Hepatocyte (in vitro differentiated cells): ENCODE measurements around the gene RPS6KA2. TPM values are rescaled to one million over a fixed set of nuclear protein-coding genes. Genes with fewer than 3 reads are reported as not detected.

ENCODE experiments used
- DNase-seq: peaks from one replicate; pipeline ENCODE4 v3.0.0-alpha.2; 2016; ENCODE audit warnings: low spot score
- H2AFZ ChIP-seq: fragments of 200-600 bp; sonication (generic); 2 replicates; pipeline ENCODE4 v1.6.0; 2016; ENCODE audit warnings: antibody characterized with exemption, mild to moderate bottlenecking
- H3K27ac ChIP-seq: fragments of 200-600 bp; sonication (generic); 2 replicates; pipeline ENCODE4 v1.5.1; 2016; ENCODE audit warnings: mild to moderate bottlenecking
- H3K27me3 ChIP-seq: fragments of 200-600 bp; sonication (generic); 2 replicates; pipeline ENCODE4 v1.6.1; 2016
- H3K36me3 ChIP-seq: fragments of 200-600 bp; sonication (generic); replicated peaks from 2 replicates; pipeline ENCODE4 v1.5.1; 2016; ENCODE audit warnings: low read depth; ENCODE audit not compliant: insufficient read depth
- H3K4me1 ChIP-seq: fragments of 200-600 bp; sonication (generic); 2 replicates; pipeline ENCODE4 v1.5.1; 2016; ENCODE audit warnings: mild to moderate bottlenecking, moderate library complexity; ENCODE audit not compliant: insufficient read depth
- H3K4me2 ChIP-seq: fragments of 200-600 bp; sonication (generic); 2 replicates; pipeline ENCODE4 v1.6.0; 2016
- H3K4me3 ChIP-seq: fragments of 200-600 bp; sonication (generic); 2 replicates; pipeline ENCODE4 v1.5.1; 2016; ENCODE audit warnings: mild to moderate bottlenecking
- H3K79me2 ChIP-seq: fragments of 200-600 bp; sonication (generic); 2 replicates; pipeline ENCODE4 v1.6.0; 2017; ENCODE audit warnings: mild to moderate bottlenecking
- H3K9me2 ChIP-seq: fragments of 200-600 bp; sonication (generic); replicated peaks from 2 replicates; pipeline ENCODE4 v1.6.0; 2017; ENCODE audit warnings: mild to moderate bottlenecking; ENCODE audit not compliant: insufficient read depth
- H3K9me3 ChIP-seq: fragments of 200-600 bp; sonication (generic); 2 replicates; pipeline ENCODE4 v1.5.1; 2016; ENCODE audit warnings: low read depth, mild to moderate bottlenecking
- H4K20me1 ChIP-seq: fragments of 200-600 bp; sonication (generic); 2 replicates; pipeline ENCODE4 v1.6.0; 2016; ENCODE audit warnings: mild to moderate bottlenecking; ENCODE audit not compliant: insufficient read depth, poor library complexity, severe bottlenecking
- CTCF ChIP-seq: fragments of 200-600 bp; sonication (generic); IDR thresholded peaks from 2 replicates; pipeline ENCODE4 v1.5.1; 2016; ENCODE audit warnings: antibody characterized with exemption, mild to moderate bottlenecking; ENCODE audit not compliant: poor library complexity
- EZH2 ChIP-seq: fragments of 200-600 bp; sonication (generic); IDR thresholded peaks from 2 replicates; pipeline ENCODE4 v1.6.1; 2016; ENCODE audit warnings: antibody characterized with exemption, mild to moderate bottlenecking, borderline replicate concordance
- EZH2phosphoT487 ChIP-seq: fragments of 200-600 bp; sonication (generic); IDR thresholded peaks from one replicate; pipeline ENCODE4 v1.6.1; 2018; ENCODE audit warnings: antibody characterized with exemption, mild to moderate bottlenecking, low read depth, moderate library complexity; ENCODE audit not compliant: unreplicated experiment, severe bottlenecking
- WGBS: methylation state at CpG from one replicate; pipeline ENCODE4 v1.1.6; 2016; ENCODE audit warnings: low lambda C conversion rate; ENCODE audit errors: missing lambda C conversion rate; 5-methylcytosine and 5-hydroxymethylcytosine counted together
- polyA plus RNA-seq: library from polyadenylated mRNA; unstranded; fragments of >200 nt; fragmentation: Nextera tagmentation; extraction: Ambion mirVana; gene quantifications from 2 replicates; pipeline ENCODE4 v1.2.1, GENCODE V29; 2016
- total RNA-seq: library from RNA; depleted of rRNA; stranded (reverse); fragments of >200 nt; gene quantifications from 2 replicates; pipeline ENCODE4 v1.2.3, GENCODE V29; 2014

Gene RPS6KA2
- total and polyA plus RNA-seq, 2 experiments from 2014 or later: 27.7 to 29.2 TPM

GRCh38 chr6:166412911-166413384, 214.1 kb downstream of the RPS6KA2 start:
- Histone ChIP-seq H3K27ac (no peak overlapping the region), H3K36me3 (no peaks in the 10 kb centered on the region), H3K4me1 (no peaks in the 10 kb centered on the region), H3K4me3 (no peak overlapping the region), H3K4me2 (no peak overlapping the region), H3K9me2 (no peaks in the 10 kb centered on the region), H3K27me3 (no peaks in the 10 kb centered on the region), H3K9me3 (no peaks in the 10 kb centered on the region), H3K79me2 (no peaks in the 10 kb centered on the region), H2AFZ (no peak overlapping the region), H4K20me1 (no peaks in the 10 kb centered on the region)
- no peak for DNase-seq
- no peak for TF ChIP-seq CTCF
- no peak for TF ChIP-seq EZH2phosphoT487
- no peak for TF ChIP-seq EZH2
- 95% methylated on average over 13 of the region's 13 CpGs for WGBS

GRCh38 chr6:166412156-166412910, 214.7 kb downstream of the RPS6KA2 start:
- TF ChIP-seq EZH2phosphoT487: no peak
- no peak for TF ChIP-seq CTCF
- no peak for TF ChIP-seq EZH2
- no peaks in the 10 kb centered on the region for H3K79me2 ChIP-seq
- WGBS: 94% methylated on average over 49 of the region's 49 CpGs
- H3K27me3 ChIP-seq: no peaks in the 10 kb centered on the region
- no peaks in the 10 kb centered on the region for H3K4me1 ChIP-seq
- H3K27ac ChIP-seq: no peak overlapping the region
- no peak overlapping the region for H3K4me3 ChIP-seq
- no peak for DNase-seq
- no peak overlapping the region for H3K4me2 ChIP-seq
- no peaks in the 10 kb centered on the region for H3K9me3 ChIP-seq
- no peak overlapping the region for H2AFZ ChIP-seq
- no peaks in the 10 kb centered on the region for H4K20me1 ChIP-seq
- no peaks in the 10 kb centered on the region for H3K36me3 ChIP-seq
- no peaks in the 10 kb centered on the region for H3K9me2 ChIP-seq

GRCh38 chr6:166411721-166412151, 215.3 kb downstream of the RPS6KA2 start:
- no peaks in the 10 kb centered on the region for H3K36me3 ChIP-seq
- no peak overlapping the region for H2AFZ ChIP-seq
- no peak for DNase-seq
- no peak overlapping the region for H3K4me2 ChIP-seq
- no peaks in the 10 kb centered on the region for H3K79me2 ChIP-seq
- no peaks in the 10 kb centered on the region for H3K9me2 ChIP-seq
- TF ChIP-seq CTCF (no peak), EZH2 (no peak), EZH2phosphoT487 (no peak)
- H3K27ac ChIP-seq: no peak overlapping the region
- no peaks in the 10 kb centered on the region for H3K27me3 ChIP-seq
- no peaks in the 10 kb centered on the region for H4K20me1 ChIP-seq
- no peak overlapping the region for H3K4me3 ChIP-seq
- 88% methylated on average over 12 of the region's 12 CpGs for WGBS
- no peaks in the 10 kb centered on the region for H3K9me3 ChIP-seq
- no peaks in the 10 kb centered on the region for H3K4me1 ChIP-seq
